Measurements from ENCODE around the gene NINJ2. TPM values are rescaled to one million over a fixed set of nuclear protein-coding genes. Genes with fewer than 3 reads are reported as not detected.
A peak's percentile ranks its signal among the peaks of the same experiment; 100 is the strongest.

Gene NINJ2
- total RNA-seq, 4 donors from 2014 or later, result 7.6 to 20.9 (median 12.6) TPM

- Histone ChIP-seq H3K27ac (peak overlapping the region; percentile 40), H3K27me3 (no peaks in the 10 kb centered on the region), H3K4me3 (no peak overlapping the region), H3K4me1 (peaks cover 33% of the 10 kb centered on the region), H3K36me3 (no peaks in the 10 kb centered on the region), H3K9me3 (no peaks in the 10 kb centered on the region)
- no peak for DNase-seq (ENCODE audit: low spot score in 2 of 2)
- 65% methylated on average over 6 of the region's 6 CpGs for WGBS
- no peak for TF ChIP-seq POLR2AphosphoS5 (IDR thresholded peaks at IDR 0.05)
- no peak for TF ChIP-seq CTCF (IDR thresholded peaks at IDR 0.05)
- no peak for TF ChIP-seq EP300 (IDR thresholded peaks at IDR 0.05)
- TF ChIP-seq POLR2A (IDR thresholded peaks at IDR 0.05), result no peak
Observed at GRCh38 chr12:623172-623864, 39.9 kb downstream of the NINJ2 start.

GRCh38 chr12:622416-622815, 40.8 kb downstream of the NINJ2 start:
- TF ChIP-seq POLR2AphosphoS5 (IDR thresholded peaks at IDR 0.05) (no peak), EP300 (IDR thresholded peaks at IDR 0.05) (no peak), POLR2A (IDR thresholded peaks at IDR 0.05) (no peak), CTCF (IDR thresholded peaks at IDR 0.05) (no peak)
- H3K4me3 ChIP-seq, result no peak overlapping the region
- no peak overlapping the region for H3K27ac ChIP-seq
- no peaks in the 10 kb centered on the region for H3K36me3 ChIP-seq
- no peaks in the 10 kb centered on the region for H3K9me3 ChIP-seq
- 58% methylated on average over 3 of the region's 3 CpGs for WGBS
- no peak for DNase-seq (ENCODE audit: low spot score in 2 of 2)
- H3K4me1 ChIP-seq, result peaks cover 25% of the 10 kb centered on the region
- H3K27me3 ChIP-seq, result no peaks in the 10 kb centered on the region

GRCh38 chr12:619346-619745, 43.9 kb downstream of the NINJ2 start:
- DNase-seq (ENCODE audit: low spot score in 2 of 2), result no peak
- Histone ChIP-seq H3K27me3 (no peaks in the 10 kb centered on the region), H3K9me3 (no peaks in the 10 kb centered on the region), H3K36me3 (no peaks in the 10 kb centered on the region), H3K4me3 (no peak overlapping the region), H3K4me1 (peaks cover 38% of the 10 kb centered on the region), H3K27ac (no peak overlapping the region)
- WGBS, result 96% methylated on average over 4 of the region's 4 CpGs
- TF ChIP-seq EP300 (IDR thresholded peaks at IDR 0.05) (no peak), CTCF (IDR thresholded peaks at IDR 0.05) (no peak), POLR2A (IDR thresholded peaks at IDR 0.05) (no peak)

GRCh38 chr12:618605-619004, 44.6 kb downstream of the NINJ2 start:
- Histone ChIP-seq H3K27ac (no peak overlapping the region), H3K36me3 (no peaks in the 10 kb centered on the region), H3K9me3 (no peaks in the 10 kb centered on the region), H3K27me3 (no peaks in the 10 kb centered on the region), H3K4me1 (peaks cover 40% of the 10 kb centered on the region), H3K4me3 (no peak overlapping the region)
- DNase-seq (ENCODE audit: low spot score in 2 of 2), result no peak
- TF ChIP-seq EP300 (IDR thresholded peaks at IDR 0.05) (no peak), CTCF (IDR thresholded peaks at IDR 0.05) (no peak), POLR2A (IDR thresholded peaks at IDR 0.05) (no peak), POLR2AphosphoS5 (IDR thresholded peaks at IDR 0.05) (no peak)
- WGBS, result 80% methylated on average over 5 of the region's 6 CpGs

- H3K4me1 ChIP-seq, result peaks cover 28% of the 10 kb centered on the region
- H3K27ac ChIP-seq, result no peak overlapping the region
- 80% methylated on average over 14 of the region's 14 CpGs for WGBS
- DNase-seq (ENCODE audit: low spot score in 2 of 2), result no peak
- H3K27me3 ChIP-seq, result no peaks in the 10 kb centered on the region
- TF ChIP-seq CTCF (IDR thresholded peaks at IDR 0.05) (no peak), EP300 (IDR thresholded peaks at IDR 0.05) (no peak), POLR2AphosphoS5 (IDR thresholded peaks at IDR 0.05) (no peak), POLR2A (IDR thresholded peaks at IDR 0.05) (no peak)
- H3K4me3 ChIP-seq, result no peak overlapping the region
- H3K9me3 ChIP-seq, result no peaks in the 10 kb centered on the region
- H3K36me3 ChIP-seq, result no peaks in the 10 kb centered on the region
Observed at GRCh38 chr12:617304-617915, 45.8 kb downstream of the NINJ2 start.
